NCI-H69 (cell line): Measurements from ENCODE around the gene ZNF787.
"Not testable (repeated sequence)": the region's sequence is repeated elsewhere in the genome, so short reads cannot be mapped to it uniquely, and the experiment has no call there.

Source experiments
- DNase-seq: peaks from one replicate; lab custom pipeline; 2025; lab: John Stamatoyannopoulos, UW

The ZNF787 gene

DNA sequence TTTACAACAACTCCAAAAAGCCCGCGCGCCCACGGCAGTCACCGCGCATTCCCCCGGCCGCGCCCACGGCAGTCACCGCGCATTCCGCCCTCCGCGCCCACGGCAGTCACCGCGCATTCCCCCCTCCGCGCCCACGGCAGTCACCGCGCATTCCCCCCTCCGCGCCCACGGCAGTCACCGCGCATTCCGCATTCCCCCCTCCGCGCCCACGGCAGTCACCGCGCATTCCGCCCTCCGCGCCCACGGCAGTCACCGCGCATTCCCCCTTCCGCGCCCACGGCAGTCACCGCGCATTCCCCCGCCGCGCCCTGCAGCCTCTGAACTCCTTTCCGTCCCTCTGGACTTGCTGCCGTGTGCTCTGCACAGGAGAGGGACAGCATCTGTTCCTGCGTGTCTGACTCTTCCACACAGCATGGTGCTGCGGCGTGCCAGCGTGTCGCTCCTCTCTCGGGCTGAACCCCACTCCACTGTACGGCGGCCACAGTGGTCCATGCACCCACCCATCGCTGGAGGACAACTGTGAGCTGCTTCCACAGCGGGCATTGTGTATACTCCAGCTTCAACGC lies 15.2 kb downstream of the ZNF787 start:
- DNase-seq, result peak; percentile 45

GRCh38 chr19:56105090-56105701 lies 15.9 kb downstream of the ZNF787 start:
- DNase-seq, result peak; percentile 95

DNA sequence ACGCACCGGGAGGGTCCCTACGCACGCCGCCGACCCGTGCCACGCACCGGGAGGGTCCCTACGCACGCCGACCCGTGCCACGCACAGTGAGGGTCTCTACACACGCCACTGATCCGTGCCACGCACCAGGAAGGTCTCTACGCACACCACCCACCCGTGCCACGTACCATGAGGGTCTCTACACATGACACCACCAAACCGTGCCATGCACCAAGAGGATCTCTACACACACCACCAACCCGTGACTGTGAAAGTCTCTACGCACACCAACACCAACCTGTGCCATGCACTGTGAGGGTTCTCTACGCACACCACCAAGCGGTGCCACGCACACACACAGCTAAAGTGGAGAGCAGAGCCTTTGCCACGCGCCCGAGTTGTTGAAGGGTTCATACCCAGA lies 16.7 kb downstream of the ZNF787 start:
- DNase-seq, result no peak

GRCh38 chr19:56103027-56103614 lies 18.0 kb downstream of the ZNF787 start:
- no peak for DNase-seq

DNA sequence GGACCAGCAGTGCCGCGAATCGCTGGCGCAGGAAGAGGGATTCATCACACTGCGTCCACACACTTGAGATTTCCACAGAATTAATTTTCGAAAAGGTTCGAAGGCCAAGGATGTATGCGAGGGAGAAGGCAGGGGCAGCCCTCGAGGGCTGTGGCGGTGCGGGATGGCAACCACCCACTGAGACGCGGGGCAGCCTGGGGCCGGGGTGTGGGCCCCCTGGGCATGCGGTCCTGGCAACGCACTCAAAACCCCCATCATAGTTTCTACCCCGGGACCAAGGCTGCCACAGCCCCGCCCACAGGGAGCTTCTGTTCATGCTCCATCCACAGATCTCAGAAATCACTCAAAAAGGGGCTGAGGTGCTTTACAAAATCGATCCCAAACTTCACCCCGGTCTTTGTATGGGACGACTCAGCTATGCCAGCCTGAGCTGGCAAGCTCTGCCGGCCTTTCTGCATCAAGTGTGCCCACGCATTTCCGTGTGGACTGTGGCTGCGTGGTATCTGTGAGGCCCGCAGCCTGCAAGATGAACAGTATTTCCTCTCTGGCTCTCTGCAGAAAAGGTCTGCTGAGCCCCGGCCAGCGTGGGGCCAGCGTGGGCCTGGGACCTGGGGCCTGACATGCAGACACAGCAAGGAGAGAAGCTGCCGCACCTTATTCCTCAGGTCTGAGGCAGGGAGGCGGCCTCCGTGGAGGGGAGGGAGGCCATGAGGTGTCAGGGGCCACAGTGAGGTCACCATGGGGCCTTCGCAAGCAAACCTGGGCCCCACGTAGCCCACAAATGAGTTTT lies 19.2 kb downstream of the ZNF787 start:
- DNase-seq, result no peak

- no peak for DNase-seq
Measured at GRCh38 chr19:56101095-56101494, 20.0 kb downstream of the ZNF787 start.

- no peak for DNase-seq
Measured at GRCh38 chr19:56099638-56100539, 21.2 kb downstream of the ZNF787 start.

GRCh38 chr19:56098731-56099568 lies 22.1 kb downstream of the ZNF787 start:
- DNase-seq, result no peak

GRCh38 chr19:56098237-56098636 lies 22.9 kb downstream of the ZNF787 start:
- DNase-seq, result not testable (repeated sequence)

DNA sequence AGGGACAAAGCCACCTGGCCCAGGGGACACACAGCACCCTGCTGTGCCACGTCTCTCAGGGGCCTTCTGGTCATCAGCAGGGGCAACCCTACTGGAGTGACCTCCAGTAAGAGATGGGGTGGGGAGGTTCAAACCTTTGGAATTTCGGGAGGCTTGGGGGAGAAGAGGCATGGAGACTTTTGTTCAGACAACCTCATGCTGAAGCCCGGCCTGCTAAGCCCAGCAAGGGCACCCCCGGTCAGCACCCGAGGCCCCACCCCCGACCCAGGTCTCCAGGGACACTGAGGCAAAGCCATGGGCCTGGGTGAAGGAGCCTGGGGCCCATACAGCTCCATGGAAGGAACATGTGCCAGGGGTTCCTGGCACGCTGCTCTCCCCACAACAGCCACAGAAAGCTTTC lies 23.3 kb downstream of the ZNF787 start:
- DNase-seq, result no peak

DNA sequence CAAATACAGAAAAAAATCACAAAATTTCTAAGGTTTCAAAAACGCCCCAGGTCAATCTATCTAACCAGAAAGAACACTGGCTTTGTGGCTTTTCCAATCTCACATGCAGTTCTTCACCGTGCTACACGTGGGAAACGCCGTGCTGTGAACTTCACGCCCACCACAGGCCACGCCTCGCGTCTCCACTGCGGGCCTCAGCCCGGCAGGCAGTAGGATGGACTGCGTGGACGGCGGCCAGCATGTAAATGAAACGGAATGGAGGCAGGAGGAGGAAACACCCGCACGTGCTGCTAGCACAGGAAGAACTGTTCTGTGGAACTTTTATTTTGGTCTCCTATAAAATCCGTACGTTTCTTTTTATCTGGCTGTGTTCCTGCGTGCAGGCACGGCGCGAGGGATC lies 23.8 kb downstream of the ZNF787 start:
- DNase-seq, result no peak

DNA sequence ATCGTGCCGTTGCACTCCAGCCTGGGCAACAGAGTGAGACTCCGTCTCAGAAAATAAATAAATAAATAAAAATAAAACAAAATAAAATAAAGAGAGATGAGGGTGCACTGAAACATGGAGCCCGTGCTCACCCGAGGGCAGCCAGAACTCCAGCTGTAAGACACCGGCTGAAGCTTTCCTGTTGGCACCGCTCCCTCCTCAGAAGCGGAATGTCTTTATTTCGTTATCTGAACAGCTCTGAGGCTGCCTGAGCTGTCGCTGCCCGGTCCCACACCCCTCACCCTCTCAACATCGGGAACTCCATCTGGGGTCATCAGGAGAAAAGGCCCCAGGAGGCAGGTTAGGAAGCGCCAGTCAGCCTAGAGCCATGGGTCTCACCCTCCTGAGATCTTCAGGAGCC lies 24.4 kb downstream of the ZNF787 start:
- DNase-seq, result no peak

DNA sequence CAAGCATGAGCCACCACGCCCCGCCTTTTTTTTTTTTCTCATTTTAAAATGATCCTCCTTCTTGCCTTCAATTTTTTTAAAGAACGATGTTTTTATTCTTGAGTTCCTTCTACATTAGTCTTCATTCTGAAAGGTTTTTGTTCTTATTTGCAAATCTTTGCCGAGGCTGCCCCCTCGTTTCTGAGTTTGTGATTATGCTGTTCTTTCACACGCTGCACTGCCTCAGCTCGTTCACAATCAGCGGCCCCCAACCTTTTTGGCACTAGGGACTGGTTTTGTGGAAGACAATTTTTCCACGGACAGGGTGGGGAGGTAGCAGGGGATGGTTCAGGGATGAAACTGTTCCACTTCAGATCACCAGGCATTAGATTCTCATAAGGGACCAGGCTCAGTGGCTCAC lies 26.6 kb downstream of the ZNF787 start:
- no peak for DNase-seq

- no peak for DNase-seq
Measured at GRCh38 chr19:56092685-56093631, 28.1 kb downstream of the ZNF787 start.

GRCh38 chr19:56091751-56092546 lies 29.1 kb downstream of the ZNF787 start:
- no peak for DNase-seq

DNA sequence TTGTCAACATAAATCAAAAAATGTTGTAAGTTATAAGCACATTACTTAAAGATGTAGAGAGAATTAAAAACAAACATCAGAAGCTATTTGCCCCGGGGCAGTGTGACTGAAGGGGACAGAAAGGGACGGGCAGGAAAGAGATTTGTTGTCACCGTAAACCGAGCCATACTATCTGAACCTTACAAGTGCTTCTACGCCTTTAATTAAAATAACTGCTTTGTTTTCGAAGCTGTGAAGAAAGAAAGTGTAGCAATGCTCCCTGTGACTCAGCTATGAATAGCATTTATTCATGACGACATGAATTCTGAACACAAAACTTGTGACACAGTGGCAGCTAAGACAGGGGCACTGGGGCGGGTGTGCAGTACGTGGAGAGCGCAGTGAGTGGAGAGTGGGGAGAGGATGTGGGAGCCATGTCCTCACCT lies 30.0 kb downstream of the ZNF787 start:
- DNase-seq, result no peak

DNA sequence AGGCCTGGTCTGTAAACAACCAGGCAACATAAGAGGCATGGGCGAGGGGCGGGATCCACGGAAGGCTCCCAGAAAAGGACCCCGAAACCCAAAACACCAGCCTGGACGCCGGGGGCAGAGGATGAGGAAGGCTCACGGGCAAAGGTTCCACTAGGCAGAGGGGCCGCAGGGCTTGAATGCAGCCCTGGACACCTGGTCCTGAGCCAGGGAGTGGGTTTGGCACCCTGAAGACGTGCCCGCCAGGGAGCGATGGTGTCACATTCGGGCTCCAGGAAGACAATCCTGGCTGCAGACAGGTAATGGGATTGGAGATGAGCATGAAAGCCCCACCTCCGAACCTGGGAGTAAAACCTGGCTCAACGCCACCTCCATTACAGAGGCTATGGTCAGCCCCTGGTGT lies 31.8 kb downstream of the ZNF787 start:
- DNase-seq, result no peak

- DNase-seq, result no peak
Measured at GRCh38 chr19:56088497-56089215, 32.4 kb downstream of the ZNF787 start.
